Type B pancreatic cell (in vitro differentiated cells): ENCODE data around the gene DOCK3. TPM values are rescaled to one million over a fixed set of nuclear protein-coding genes. Genes with fewer than 3 reads are reported as not detected.
"Not testable (repeated sequence)": the region's sequence is repeated elsewhere in the genome, so short reads cannot be mapped to it uniquely, and the experiment has no call there.

Source experiments
- DNase-seq: peaks from one replicate; pipeline ENCODE4 v3.0.0; 2021; ENCODE audit warnings: mixed read lengths; ENCODE audit not compliant: unreplicated experiment; ENCODE audit errors: extremely low spot score
- H3K27ac Mint-ChIP-seq: 2 replicates; pipeline ENCODE4 v1.8.0; 2021; ENCODE audit warnings: mild to moderate bottlenecking, mixed read lengths
- H3K27me3 Mint-ChIP-seq: 2 replicates; pipeline ENCODE4 v1.8.0; 2021; ENCODE audit warnings: mixed read lengths
- H3K36me3 Mint-ChIP-seq: 2 replicates; pipeline ENCODE4 v1.8.0; 2021; ENCODE audit warnings: mixed read lengths
- H3K4me1 Mint-ChIP-seq: one replicate; pipeline ENCODE4 v1.8.0; 2021; ENCODE audit warnings: mixed read lengths; ENCODE audit not compliant: unreplicated experiment
- H3K4me3 Mint-ChIP-seq: 2 replicates; pipeline ENCODE4 v1.8.0; 2021; ENCODE audit warnings: mild to moderate bottlenecking, mixed read lengths
- H3K9me3 Mint-ChIP-seq: 2 replicates; pipeline ENCODE4 v1.8.0; 2021; ENCODE audit warnings: mixed read lengths
- CTCF ChIP-seq: fragments of 200-600 bp; sonication (generic); conservative IDR thresholded peaks from 2 replicates; pipeline ENCODE4 v1.5.0; 2021; ENCODE audit warnings: antibody characterized with exemption, mild to moderate bottlenecking
- total RNA-seq: library from RNA; stranded (reverse); gene quantifications from 2 replicates; pipeline ENCODE4 v1.2.1, GENCODE V29; 2021; ENCODE audit warnings: low replicate concordance

Gene DOCK3
- total RNA-seq, 1 donor from 2014 or later = 5.9 TPM

- Mint-ChIP-seq H3K27ac (no peak overlapping the region), H3K4me3 (no peak overlapping the region), H3K36me3 (no peaks in the 10 kb centered on the region), H3K4me1 (no peaks in the 10 kb centered on the region), H3K27me3 (no peaks in the 10 kb centered on the region), H3K9me3 (peaks cover 4% of the 10 kb centered on the region)
- no peak for DNase-seq
- no peak for TF ChIP-seq CTCF
Measured at GRCh38 chr3:50890688-50891344, 216.1 kb downstream of the DOCK3 start.

- Mint-ChIP-seq H3K4me3 (peak overlapping the region; percentile 38), H3K27ac (peak overlapping the region; percentile 71)
- not testable (repeated sequence) for H3K4me1 Mint-ChIP-seq, H3K9me3 Mint-ChIP-seq, DNase-seq, H3K27me3 Mint-ChIP-seq, H3K36me3 Mint-ChIP-seq
Measured at GRCh38 chr3:50901097-50901496, 226.4 kb downstream of the DOCK3 start.

- H3K9me3 Mint-ChIP-seq = no peaks in the 10 kb centered on the region
- no peaks in the 10 kb centered on the region for H3K36me3 Mint-ChIP-seq
- DNase-seq = no peak
- peaks cover 4% of the 10 kb centered on the region for H3K27me3 Mint-ChIP-seq
- no peak overlapping the region for H3K27ac Mint-ChIP-seq
- H3K4me3 Mint-ChIP-seq = no peak overlapping the region
- no peak for TF ChIP-seq CTCF
- no peaks in the 10 kb centered on the region for H3K4me1 Mint-ChIP-seq
Measured at GRCh38 chr3:50912746-50913145, 238.0 kb downstream of the DOCK3 start.

- no peaks in the 10 kb centered on the region for H3K4me1 Mint-ChIP-seq
- H3K9me3 Mint-ChIP-seq = no peaks in the 10 kb centered on the region
- H3K36me3 Mint-ChIP-seq = no peaks in the 10 kb centered on the region
- peaks cover 4% of the 10 kb centered on the region for H3K27me3 Mint-ChIP-seq
- TF ChIP-seq CTCF = no peak
- H3K4me3 Mint-ChIP-seq = no peak overlapping the region
- no peak for DNase-seq
- no peak overlapping the region for H3K27ac Mint-ChIP-seq
Measured at GRCh38 chr3:50913260-50913659, 238.5 kb downstream of the DOCK3 start.

GRCh38 chr3:50922071-50922470 lies 247.3 kb downstream of the DOCK3 start:
- H3K27ac Mint-ChIP-seq, H3K9me3 Mint-ChIP-seq, H3K27me3 Mint-ChIP-seq, H3K4me3 Mint-ChIP-seq, DNase-seq, H3K36me3 Mint-ChIP-seq, H3K4me1 Mint-ChIP-seq: not testable (repeated sequence)

GRCh38 chr3:50923955-50924354 lies 249.2 kb downstream of the DOCK3 start:
- Mint-ChIP-seq H3K4me3 (no peak overlapping the region), H3K9me3 (no peaks in the 10 kb centered on the region), H3K27me3 (no peaks in the 10 kb centered on the region), H3K4me1 (peaks cover 3% of the 10 kb centered on the region), H3K36me3 (peaks cover 4% of the 10 kb centered on the region), H3K27ac (no peak overlapping the region)
- no peak for DNase-seq
- no peak for TF ChIP-seq CTCF

- H3K4me3 Mint-ChIP-seq = no peak overlapping the region
- no peak overlapping the region for H3K27ac Mint-ChIP-seq
- H3K4me1 Mint-ChIP-seq = peaks cover 3% of the 10 kb centered on the region
Measured at GRCh38 chr3:50924638-50925037, 249.9 kb downstream of the DOCK3 start.

More at GRCh38 chr3:50924638-50925037, 249.9 kb downstream of the DOCK3 start:
- no peaks in the 10 kb centered on the region for H3K27me3 Mint-ChIP-seq
- peaks cover 4% of the 10 kb centered on the region for H3K36me3 Mint-ChIP-seq
- DNase-seq = no peak
- H3K9me3 Mint-ChIP-seq = no peaks in the 10 kb centered on the region
- no peak for TF ChIP-seq CTCF
